Activated CD4-positive, CD25-positive, alpha-beta regulatory T cell treated with anti-CD3 and anti-CD28 coated beads, Interleukin-2, amount 50 U/mL, for 16 hours (primary cell): ENCODE results near the gene SH3PXD2A.

Experiments used
- DNase-seq: peaks from one replicate; pipeline ENCODE4 v3.0.0-alpha.2; 2020; ENCODE audit warnings: low read depth, low spot score

The SH3PXD2A gene

DNA sequence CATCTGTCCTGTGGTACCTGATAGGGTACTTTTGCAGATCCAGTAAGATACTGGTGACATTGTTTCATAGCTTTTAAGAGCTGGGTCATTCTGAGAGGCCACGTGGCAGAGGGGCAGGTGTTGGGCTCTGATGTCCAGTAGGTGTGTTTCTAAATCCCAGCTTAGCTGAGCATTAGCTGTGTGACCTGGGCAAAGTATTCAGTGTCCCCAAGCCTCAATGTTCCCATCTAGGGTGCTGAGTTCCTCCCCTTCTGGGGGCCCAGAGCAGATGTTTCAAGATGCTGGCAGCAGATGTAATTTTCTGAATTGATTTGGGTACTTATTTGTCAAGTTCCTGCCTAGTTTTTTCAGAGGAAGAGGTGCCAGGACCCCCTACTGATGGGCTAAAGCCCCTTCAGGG, 309.0 kb downstream of the SH3PXD2A start:
- DNase-seq = no peak

- DNase-seq = no peak
Measured at GRCh38 chr10:103545771-103546281, 309.6 kb downstream of the SH3PXD2A start.

DNA sequence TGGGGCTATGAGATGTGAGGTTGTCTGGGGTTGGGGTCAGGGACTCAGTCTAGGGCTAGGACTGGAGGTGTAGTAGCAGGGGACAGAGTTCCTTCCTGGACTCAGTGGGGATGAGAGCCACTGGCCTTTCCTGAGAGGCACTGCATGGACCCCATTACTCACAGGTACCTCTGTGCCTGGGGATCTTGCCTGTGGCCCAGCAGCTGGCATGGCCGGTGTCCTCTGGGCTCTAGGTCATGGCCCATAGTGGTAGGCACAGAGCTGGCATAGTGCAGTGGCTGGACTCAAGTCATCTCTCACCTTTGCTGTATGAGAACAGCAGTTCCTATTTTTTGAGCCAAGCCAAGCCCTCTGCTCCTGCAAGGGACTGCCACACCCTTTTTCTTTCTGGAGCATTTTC, 310.0 kb downstream of the SH3PXD2A start:
- DNase-seq = no peak

GRCh38 chr10:103544657-103545310, 310.6 kb downstream of the SH3PXD2A start:
- no peak for DNase-seq
